Mononuclear cell (primary cell): ENCODE data around the gene KIF26A. TPM values are rescaled to one million over a fixed set of nuclear protein-coding genes. Genes with fewer than 3 reads are reported as not detected.

Experiments
- H3K27me3 ChIP-seq: 2 replicates; pipeline ENCODE4 v1.6.0; 2011; ENCODE audit warnings: low read length, control low read depth; ENCODE audit not compliant: insufficient read depth
- H3K4me1 ChIP-seq: 2 replicates; pipeline ENCODE4 v1.5.1; 2011; ENCODE audit warnings: mild to moderate bottlenecking, low read length, control low read depth; ENCODE audit not compliant: insufficient read depth
- H3K4me3 ChIP-seq: 2 replicates; pipeline ENCODE4 v1.5.1; 2011; ENCODE audit warnings: mild to moderate bottlenecking, low read length, moderate library complexity
- H3K9me3 ChIP-seq: 2 replicates; pipeline ENCODE4 v1.5.1; 2011; ENCODE audit warnings: low read depth, mild to moderate bottlenecking, control low read depth, low read length
- total RNA-seq: library from RNA; depleted of rRNA; stranded (reverse); fragments of >200 nt; gene quantifications from one replicate; pipeline ENCODE4 v1.2.3, GENCODE V29; 2012

The KIF26A gene
- total RNA-seq, 1 donor, result not detected

GRCh38 chr14:104129556-104129955 lies 8.8 kb upstream of the KIF26A start:
- Histone ChIP-seq H3K9me3 (peaks cover 7% of the 10 kb centered on the region), H3K4me3 (no peak overlapping the region), H3K27me3 (peaks cover 4% of the 10 kb centered on the region), H3K4me1 (no peaks in the 10 kb centered on the region)

GRCh38 chr14:104130974-104131651 lies 7.3 kb upstream of the KIF26A start:
- peaks cover 7% of the 10 kb centered on the region for H3K9me3 ChIP-seq
- no peak overlapping the region for H3K4me3 ChIP-seq
- H3K27me3 ChIP-seq, result peaks cover 13% of the 10 kb centered on the region
- no peaks in the 10 kb centered on the region for H3K4me1 ChIP-seq

GRCh38 chr14:104131968-104132732 lies 6.2 kb upstream of the KIF26A start:
- peaks cover 21% of the 10 kb centered on the region for H3K27me3 ChIP-seq
- H3K9me3 ChIP-seq, result peaks cover 7% of the 10 kb centered on the region
- no peak overlapping the region for H3K4me3 ChIP-seq
- H3K4me1 ChIP-seq, result peaks cover 2% of the 10 kb centered on the region

GRCh38 chr14:104132981-104133380 lies 5.4 kb upstream of the KIF26A start:
- Histone ChIP-seq H3K9me3 (peaks cover 7% of the 10 kb centered on the region), H3K4me1 (peaks cover 10% of the 10 kb centered on the region), H3K27me3 (peaks cover 27% of the 10 kb centered on the region), H3K4me3 (no peak overlapping the region)

GRCh38 chr14:104133496-104133895 lies 4.9 kb upstream of the KIF26A start:
- Histone ChIP-seq H3K4me1 (peaks cover 12% of the 10 kb centered on the region), H3K9me3 (peaks cover 7% of the 10 kb centered on the region), H3K27me3 (peaks cover 29% of the 10 kb centered on the region), H3K4me3 (no peak overlapping the region)

- Histone ChIP-seq H3K4me1 (peaks cover 12% of the 10 kb centered on the region), H3K27me3 (peaks cover 33% of the 10 kb centered on the region), H3K4me3 (no peak overlapping the region), H3K9me3 (peaks cover 7% of the 10 kb centered on the region)
Measured at GRCh38 chr14:104134061-104134965, 4.1 kb upstream of the KIF26A start.

GRCh38 chr14:104135121-104135903 lies 3.1 kb upstream of the KIF26A start:
- peaks cover 32% of the 10 kb centered on the region for H3K27me3 ChIP-seq
- H3K4me1 ChIP-seq, result peaks cover 12% of the 10 kb centered on the region
- no peak overlapping the region for H3K4me3 ChIP-seq
- H3K9me3 ChIP-seq, result no peaks in the 10 kb centered on the region

- peaks cover 12% of the 10 kb centered on the region for H3K4me1 ChIP-seq
- H3K4me3 ChIP-seq, result no peak overlapping the region
- H3K27me3 ChIP-seq, result peaks cover 32% of the 10 kb centered on the region
- no peaks in the 10 kb centered on the region for H3K9me3 ChIP-seq
Measured at GRCh38 chr14:104135904-104136471, 2.4 kb upstream of the KIF26A start.

- H3K27me3 ChIP-seq, result peaks cover 32% of the 10 kb centered on the region
- no peak overlapping the region for H3K4me3 ChIP-seq
- no peaks in the 10 kb centered on the region for H3K9me3 ChIP-seq
- peaks cover 12% of the 10 kb centered on the region for H3K4me1 ChIP-seq
Measured at GRCh38 chr14:104136472-104137296, 1.7 kb upstream of the KIF26A start.

- Histone ChIP-seq H3K4me3 (no peak overlapping the region), H3K4me1 (peaks cover 12% of the 10 kb centered on the region), H3K27me3 (peaks cover 32% of the 10 kb centered on the region), H3K9me3 (no peaks in the 10 kb centered on the region)
Measured at GRCh38 chr14:104137297-104138097, 890 bp upstream of the KIF26A start.

GRCh38 chr14:104138718-104139459 lies 502 bp downstream of the KIF26A start:
- Histone ChIP-seq H3K4me3 (no peak overlapping the region), H3K9me3 (no peaks in the 10 kb centered on the region), H3K27me3 (peaks cover 32% of the 10 kb centered on the region)

GRCh38 chr14:104139460-104140212 lies 1.2 kb downstream of the KIF26A start:
- peaks cover 32% of the 10 kb centered on the region for H3K27me3 ChIP-seq
- H3K4me1 ChIP-seq, result peaks cover 12% of the 10 kb centered on the region
- no peaks in the 10 kb centered on the region for H3K9me3 ChIP-seq
- H3K4me3 ChIP-seq, result no peak overlapping the region

More at GRCh38 chr14:104138718-104139459, 502 bp downstream of the KIF26A start:
- H3K4me1 ChIP-seq, result peaks cover 12% of the 10 kb centered on the region
